Activated CD4-positive, CD25-positive, alpha-beta regulatory T cell (primary cell): ENCODE data around the gene BRF1.
"Not testable (repeated sequence)": the region's sequence is repeated elsewhere in the genome, so short reads cannot be mapped to it uniquely, and the experiment has no call there.

ENCODE experiments used
- DNase-seq, 4 experiments: peaks; one replicate each; lab custom pipeline; 2025; lab: John Stamatoyannopoulos, UW

Gene BRF1

GRCh38 chr14:105290621-105291346, 10.0 kb downstream of the BRF1 start:
- DNase-seq: no peak

GRCh38 chr14:105288936-105289335, 11.9 kb downstream of the BRF1 start:
- DNase-seq: not testable (repeated sequence)

GRCh38 chr14:105287249-105288102, 13.3 kb downstream of the BRF1 start:
- no peak for DNase-seq

GRCh38 chr14:105286759-105287144, 14.0 kb downstream of the BRF1 start:
- no peak for DNase-seq

- no peak for DNase-seq
Measured at GRCh38 chr14:105285174-105285573, 15.6 kb downstream of the BRF1 start.

GRCh38 chr14:105283899-105284298, 16.9 kb downstream of the BRF1 start:
- DNase-seq: no peak

GRCh38 chr14:105283028-105283427, 17.8 kb downstream of the BRF1 start:
- DNase-seq: no peak

GRCh38 chr14:105282098-105282725, 18.6 kb downstream of the BRF1 start:
- no peak for DNase-seq

GRCh38 chr14:105281371-105282097, 19.3 kb downstream of the BRF1 start:
- DNase-seq: no peak

GRCh38 chr14:105280525-105280924, 20.3 kb downstream of the BRF1 start:
- no peak for DNase-seq

- no peak for DNase-seq
Measured at GRCh38 chr14:105279642-105280361, 21.0 kb downstream of the BRF1 start.

- DNase-seq: not testable (repeated sequence)
Measured at GRCh38 chr14:105277448-105277847, 23.4 kb downstream of the BRF1 start.

GRCh38 chr14:105275267-105275946, 25.4 kb downstream of the BRF1 start:
- no peak for DNase-seq

- no peak for DNase-seq
Measured at GRCh38 chr14:105274637-105275036, 26.2 kb downstream of the BRF1 start.

- no peak for DNase-seq
Measured at GRCh38 chr14:105273062-105273461, 27.7 kb downstream of the BRF1 start.

GRCh38 chr14:105272623-105273022, 28.2 kb downstream of the BRF1 start:
- DNase-seq: no peak

GRCh38 chr14:105271224-105271890, 29.4 kb downstream of the BRF1 start:
- no peak for DNase-seq

GRCh38 chr14:105269405-105269804, 31.4 kb downstream of the BRF1 start:
- no peak for DNase-seq

GRCh38 chr14:105268736-105269354, 32.0 kb downstream of the BRF1 start:
- no peak for DNase-seq
